ENCODE results near the gene CSRP3. TPM values are rescaled to one million over a fixed set of nuclear protein-coding genes. Genes with fewer than 3 reads are reported as not detected.
A peak's percentile ranks its signal among the peaks of the same experiment; 100 is the strongest.

The CSRP3 gene
- total RNA-seq, 4 donors from 2014 or later: not detected

GRCh38 chr11:19225123-19225522, 23.3 kb upstream of the CSRP3 start:
- Histone ChIP-seq H3K4me3 (no peak overlapping the region), H3K4me1 (peaks cover 15% of the 10 kb centered on the region), H3K36me3 (no peaks in the 10 kb centered on the region), H3K27ac (no peak overlapping the region), H3K27me3 (no peaks in the 10 kb centered on the region), H3K9me3 (no peaks in the 10 kb centered on the region)
- WGBS: 85% methylated on average over 6 of the region's 6 CpGs
- TF ChIP-seq POLR2AphosphoS5 (IDR thresholded peaks at IDR 0.05) (no peak), CTCF (IDR thresholded peaks at IDR 0.05) (no peak), EP300 (IDR thresholded peaks at IDR 0.05) (no peak), POLR2A (IDR thresholded peaks at IDR 0.05) (no peak)
- no peak for DNase-seq (ENCODE audit: low spot score in 2 of 2)

- Histone ChIP-seq H3K27me3 (no peaks in the 10 kb centered on the region), H3K27ac (peak overlapping the region; percentile 14)
- no peak for DNase-seq (ENCODE audit: low spot score in 2 of 2)
These were observed 19.3 kb upstream of the CSRP3 start for GRCh38 chr11:19220903-19221724.

DNA sequence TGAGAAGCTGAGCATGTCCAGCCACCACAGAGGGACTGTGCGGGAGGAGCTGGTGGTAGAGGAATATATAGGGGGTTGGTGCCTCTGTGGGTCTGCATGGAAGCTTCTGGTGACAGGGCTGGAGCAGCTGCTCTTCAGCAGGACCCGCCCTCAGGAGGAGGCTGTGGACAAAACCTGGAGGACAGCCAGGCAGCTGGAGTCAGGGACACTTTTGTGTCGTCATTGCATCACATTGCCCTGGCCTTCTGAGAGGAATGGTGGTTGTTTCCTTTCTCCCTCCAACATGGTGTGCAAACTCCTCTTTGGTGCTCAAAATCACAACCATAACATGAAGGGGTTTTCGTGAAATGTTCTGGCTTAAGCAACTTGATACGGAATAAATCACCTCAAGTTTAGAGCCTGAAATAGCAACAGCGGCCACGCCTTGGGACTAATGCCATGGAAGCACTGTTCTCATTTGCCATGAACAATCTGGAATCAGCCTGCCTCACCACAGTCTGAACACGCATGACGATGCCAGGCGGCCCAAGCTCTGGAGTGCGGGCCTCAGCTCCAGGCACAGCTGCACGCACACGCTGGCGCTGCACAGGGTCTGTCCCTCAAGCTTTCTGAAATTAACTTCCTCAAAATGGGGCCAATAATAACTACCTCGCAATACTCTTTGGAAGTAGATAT, 17.1 kb upstream of the CSRP3 start:
- peaks cover 43% of the 10 kb centered on the region for H3K4me1 ChIP-seq
- TF ChIP-seq CTCF (IDR thresholded peaks at IDR 0.05) (no peak), POLR2AphosphoS5 (IDR thresholded peaks at IDR 0.05) (no peak), POLR2A (IDR thresholded peaks at IDR 0.05) (no peak), EP300 (IDR thresholded peaks at IDR 0.05) (no peak)
- no peaks in the 10 kb centered on the region for H3K27me3 ChIP-seq
- peak overlapping the region; percentile 83 for H3K27ac ChIP-seq
- no peak for DNase-seq (ENCODE audit: low spot score in 2 of 2)
- no peak overlapping the region for H3K4me3 ChIP-seq
- no peaks in the 10 kb centered on the region for H3K9me3 ChIP-seq
- no peaks in the 10 kb centered on the region for H3K36me3 ChIP-seq
- WGBS: 54% methylated on average over 14 of the region's 15 CpGs

More at GRCh38 chr11:19220903-19221724, 19.3 kb upstream of the CSRP3 start:
- H3K4me1 ChIP-seq: peaks cover 43% of the 10 kb centered on the region
- H3K9me3 ChIP-seq: no peaks in the 10 kb centered on the region
- no peaks in the 10 kb centered on the region for H3K36me3 ChIP-seq
- 31% methylated on average over 3 of the region's 3 CpGs for whole genome bisulfite sequencing
- no peak for TF ChIP-seq CTCF (IDR thresholded peaks at IDR 0.05)
- TF ChIP-seq EP300 (IDR thresholded peaks at IDR 0.05): no peak
- no peak for TF ChIP-seq POLR2AphosphoS5 (IDR thresholded peaks at IDR 0.05)
- TF ChIP-seq POLR2A (IDR thresholded peaks at IDR 0.05): no peak
- H3K4me3 ChIP-seq: no peak overlapping the region

DNA sequence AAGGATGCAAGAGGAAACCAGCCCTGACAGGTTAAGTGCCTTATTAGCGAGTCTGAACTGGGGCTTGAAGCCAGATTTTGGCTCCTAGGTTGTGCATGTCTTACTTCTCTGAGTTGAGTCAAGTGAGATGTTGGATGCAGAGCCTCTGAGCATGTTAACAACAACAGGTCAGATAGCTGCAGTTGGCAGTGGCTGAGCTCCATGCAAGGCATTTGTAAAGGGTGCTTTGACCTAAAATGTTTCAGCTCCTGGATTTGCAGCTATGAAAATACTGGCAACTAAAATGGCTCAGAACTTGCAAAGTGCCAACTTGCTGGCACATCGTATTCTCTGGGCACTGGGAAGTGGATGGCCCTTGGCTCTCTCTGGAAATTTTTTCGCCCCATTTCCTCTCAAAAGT, 16.4 kb upstream of the CSRP3 start:
- peak overlapping the region; percentile 83 for H3K27ac ChIP-seq
- H3K4me1 ChIP-seq: peaks cover 43% of the 10 kb centered on the region
- TF ChIP-seq POLR2A (IDR thresholded peaks at IDR 0.05) (no peak), CTCF (IDR thresholded peaks at IDR 0.05) (no peak), POLR2AphosphoS5 (IDR thresholded peaks at IDR 0.05) (no peak), EP300 (IDR thresholded peaks at IDR 0.05) (no peak)
- H3K36me3 ChIP-seq: no peaks in the 10 kb centered on the region
- H3K4me3 ChIP-seq: no peak overlapping the region
- no peaks in the 10 kb centered on the region for H3K9me3 ChIP-seq
- DNase-seq (ENCODE audit: low spot score in 2 of 2): no peak
- no peaks in the 10 kb centered on the region for H3K27me3 ChIP-seq
- whole genome bisulfite sequencing: 45% methylated on average over 3 of the region's 3 CpGs

DNA sequence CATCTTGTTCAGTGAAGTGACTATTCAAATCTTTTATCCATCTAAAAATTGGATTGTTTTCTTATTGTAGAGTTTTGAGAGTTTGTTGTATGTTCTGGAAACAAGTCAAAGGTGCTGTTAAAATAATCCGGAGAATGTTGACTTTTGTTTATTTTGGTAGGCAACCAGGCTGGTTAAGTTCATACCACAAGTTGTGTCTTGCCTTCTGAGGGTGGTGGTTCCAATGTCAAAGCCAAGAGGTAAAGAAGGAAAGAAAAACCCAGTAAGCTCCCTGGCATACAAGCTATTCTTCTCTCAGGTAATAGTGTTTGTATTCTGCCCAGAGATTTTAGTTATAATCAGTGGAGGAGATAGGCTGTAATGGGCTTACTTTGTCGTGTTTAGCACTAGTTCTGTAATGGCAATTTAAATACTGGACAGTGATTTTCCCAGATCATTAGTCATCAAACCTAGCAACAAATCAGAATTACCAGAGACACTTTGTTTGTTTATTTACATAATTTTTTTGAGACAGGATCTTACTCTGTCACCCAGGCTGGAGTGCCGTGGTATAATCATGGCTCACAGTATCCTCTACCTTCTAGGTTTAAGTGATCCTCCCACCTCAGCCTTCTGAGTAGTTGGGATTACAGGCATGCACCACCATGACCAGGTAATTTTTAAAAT, 15.1 kb upstream of the CSRP3 start:
- peak overlapping the region; percentile 78 for H3K27ac ChIP-seq
- H3K9me3 ChIP-seq: no peaks in the 10 kb centered on the region
- H3K27me3 ChIP-seq: no peaks in the 10 kb centered on the region
- H3K36me3 ChIP-seq: no peaks in the 10 kb centered on the region
- no peak for TF ChIP-seq EP300 (IDR thresholded peaks at IDR 0.05)
- no peak for TF ChIP-seq CTCF (IDR thresholded peaks at IDR 0.05)
- TF ChIP-seq POLR2AphosphoS5 (IDR thresholded peaks at IDR 0.05): no peak
- TF ChIP-seq POLR2A (IDR thresholded peaks at IDR 0.05): no peak
- WGBS: 39% methylated on average over 3 of the region's 3 CpGs
- no peak overlapping the region for H3K4me3 ChIP-seq
- H3K4me1 ChIP-seq: peaks cover 43% of the 10 kb centered on the region
- no peak for DNase-seq (ENCODE audit: low spot score in 2 of 2)
